Measurements from ENCODE around the gene USP47. TPM values are rescaled to one million over a fixed set of nuclear protein-coding genes. Genes with fewer than 3 reads are reported as not detected.

USP47 gene
- total and polyA plus RNA-seq, 12 donors = 36.9 to 107 (median 43.0) TPM

- intact Hi-C loops (cut with DNase I) = no loop called here
- Histone ChIP-seq H3K4me1 (replicated peaks in 1 of 2) (peaks cover 0 to 6% of the 10 kb centered on the region in 2 donors), H3K36me3 (replicated peaks in 1 of 2) (no peaks in the 10 kb centered on the region), H3K4me3 (no peak overlapping the region), H3K27me3 (no peaks in the 10 kb centered on the region), H3K9me3 (replicated peaks in 1 of 3) (no peaks in the 10 kb centered on the region), H3K27ac (no peak overlapping the region)
- TF ChIP-seq CTCF (IDR thresholded peaks at IDR 0.05) (no peak), POLR2A (IDR thresholded peaks at IDR 0.05) (no peak)
- WGBS, 4 donors = 78 to 86% (median 82%) methylated on average over 4 of the region's 4 CpGs
- no peak for DNase-seq
Observed at GRCh38 chr11:11808992-11809615, 32.7 kb upstream of the USP47 start.

DNA sequence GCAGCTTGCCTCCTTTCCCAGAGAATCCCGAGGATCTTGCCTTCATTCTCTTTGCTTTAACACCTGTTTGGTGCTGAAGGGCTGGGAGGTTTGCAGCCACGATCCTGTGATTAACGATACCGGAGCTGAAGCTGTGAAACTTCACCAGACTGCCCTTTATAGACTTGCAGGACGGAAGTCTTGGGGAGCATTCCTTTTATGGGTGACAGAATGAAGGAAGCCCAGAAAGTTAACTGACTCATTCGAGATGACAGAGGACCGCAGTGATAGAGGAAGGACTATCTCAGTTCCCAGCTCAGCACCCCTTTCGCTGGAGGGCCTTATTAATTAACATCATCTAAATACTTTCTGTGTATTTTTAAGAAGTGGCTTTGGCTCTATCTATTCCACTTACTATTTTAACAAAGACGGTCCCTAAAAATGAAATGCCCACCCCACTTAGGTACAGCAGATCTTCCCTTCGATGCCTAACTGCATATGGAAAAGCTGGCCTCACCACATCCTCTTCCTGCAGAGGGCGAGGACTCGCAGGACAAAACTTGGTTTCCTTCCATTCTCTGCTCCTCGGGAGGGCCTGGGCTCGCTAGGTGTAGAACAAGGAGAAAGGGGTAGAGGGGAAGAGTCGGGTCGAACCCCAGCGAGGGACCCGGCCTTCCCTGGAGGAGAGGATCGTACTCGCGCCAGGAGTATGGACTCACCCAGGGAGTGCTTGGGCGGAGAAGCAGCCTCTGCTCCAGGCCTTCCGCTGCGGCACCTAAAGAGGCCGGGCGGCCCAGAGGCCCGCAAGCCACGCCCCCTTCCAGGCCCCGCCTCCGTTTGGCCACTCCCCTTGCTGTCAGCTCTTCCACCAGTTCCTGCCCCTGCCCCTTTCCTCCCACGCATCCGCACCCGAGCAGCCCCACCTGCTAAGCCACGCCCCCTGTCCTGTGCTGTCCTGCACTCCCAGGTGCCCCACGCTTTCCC lies 30.7 kb upstream of the USP47 start:
- 86 to 90% (median 88%) methylated on average over 34 to 35 of the region's 35 CpGs for WGBS, 4 donors

GRCh38 chr11:11813288-11813962 lies 28.3 kb upstream of the USP47 start:
- intact Hi-C loops (cut with DNase I) = no loop called here
- H3K9me3 ChIP-seq (replicated peaks in 1 of 3) = no peaks in the 10 kb centered on the region
- TF ChIP-seq CTCF (IDR thresholded peaks at IDR 0.05) (no peak), POLR2A (IDR thresholded peaks at IDR 0.05) (no peak)
- DNase-seq = peak; percentile 43 to 80 (median 75)
- H3K27ac ChIP-seq = peak overlapping the region in 3 of 5 donors; percentile 18 to 60 (median 53)
- 22 to 39% (median 30%) methylated on average over 2 to 3 of the region's 3 CpGs for WGBS, 4 donors
- H3K4me1 ChIP-seq (replicated peaks in 1 of 2) = peaks cover 0 to 6% of the 10 kb centered on the region in 2 donors
- H3K36me3 ChIP-seq (replicated peaks in 1 of 2) = no peaks in the 10 kb centered on the region
- H3K4me3 ChIP-seq = no peak overlapping the region
- no peaks in the 10 kb centered on the region for H3K27me3 ChIP-seq

More for the DNA sequence above, 30.7 kb upstream of the USP47 start:
- Histone ChIP-seq H3K4me1 (replicated peaks in 1 of 2) (peaks cover 0 to 6% of the 10 kb centered on the region in 2 donors), H3K9me3 (replicated peaks in 1 of 3) (no peaks in the 10 kb centered on the region), H3K4me3 (no peak overlapping the region), H3K36me3 (replicated peaks in 1 of 2) (no peaks in the 10 kb centered on the region), H3K27ac (no peak overlapping the region), H3K27me3 (no peaks in the 10 kb centered on the region)
- no peak for DNase-seq
- TF ChIP-seq POLR2A (IDR thresholded peaks at IDR 0.05) = no peak
- no peak for TF ChIP-seq CTCF (IDR thresholded peaks at IDR 0.05)
- intact Hi-C loops (cut with DNase I) = no loop called here
